HUDEP-2 (cell line): ENCODE measurements around the gene ANKIB1.

Experiments used
- DNase-seq, 76 experiments: peaks; one replicate each; lab custom pipeline; 2025; ENCODE audit not compliant: unreplicated experiment in 76 of 76; lab: John Stamatoyannopoulos, UW

The ANKIB1 gene

DNA sequence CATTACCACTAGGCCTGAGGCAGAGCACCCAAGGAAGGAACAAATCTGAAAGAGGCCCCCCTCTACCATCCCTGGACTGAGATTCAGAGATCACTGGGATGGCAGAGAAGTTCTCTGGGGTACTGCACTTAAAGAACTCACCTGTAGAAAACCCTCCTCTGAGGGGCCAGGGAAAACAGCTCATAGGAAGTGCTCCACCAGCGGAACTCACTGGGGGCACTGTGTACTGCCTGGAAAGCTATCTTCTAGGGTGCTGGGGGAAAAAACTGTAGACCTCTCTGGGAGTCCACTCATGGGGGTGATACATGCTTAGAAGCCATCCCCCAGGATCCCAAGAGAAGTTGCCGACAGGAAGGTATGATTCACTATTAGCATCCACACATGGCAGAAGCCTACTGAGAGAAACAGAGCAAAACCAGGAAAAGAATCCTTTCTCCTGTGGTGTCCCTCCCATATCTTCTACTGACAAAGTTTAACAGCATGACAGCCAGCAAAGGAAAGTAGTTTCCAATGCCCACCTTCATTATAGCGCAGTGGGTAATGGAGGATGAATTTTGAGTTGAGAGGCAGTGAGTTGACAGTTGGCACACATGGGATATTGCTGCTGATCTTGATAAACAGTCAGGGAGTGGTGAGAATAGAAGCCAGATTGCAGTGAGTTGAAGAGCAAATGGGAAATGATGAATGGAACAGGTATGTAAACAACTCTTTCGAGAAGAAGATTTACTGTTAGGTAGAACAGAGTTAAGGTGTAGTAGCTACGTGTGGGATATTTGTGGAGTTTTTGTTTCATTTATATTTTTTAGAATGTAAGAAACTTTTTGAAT lies 20.9 kb downstream of the ANKIB1 start:
- peak in 1 of 76 experiments; percentile 3 for DNase-seq

DNA sequence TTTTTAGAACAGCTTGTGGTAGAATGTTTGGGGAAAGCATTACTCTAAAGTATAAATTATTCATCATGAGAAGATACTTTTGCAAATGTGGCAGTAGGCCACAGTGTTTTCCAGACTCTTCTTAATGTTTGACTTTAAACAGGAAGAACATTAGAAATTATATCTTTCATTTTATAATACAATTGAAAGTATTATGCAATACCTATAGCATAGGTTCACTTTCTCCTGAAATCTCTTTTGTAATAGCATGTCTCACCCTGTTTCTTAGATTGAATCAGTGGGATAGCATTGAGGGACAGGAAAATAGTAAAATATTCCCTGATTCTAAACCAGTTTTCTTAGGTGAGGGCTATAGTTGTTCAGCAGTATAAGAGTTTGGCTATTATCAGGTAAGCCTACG lies 23.1 kb downstream of the ANKIB1 start:
- DNase-seq: no peak

DNA sequence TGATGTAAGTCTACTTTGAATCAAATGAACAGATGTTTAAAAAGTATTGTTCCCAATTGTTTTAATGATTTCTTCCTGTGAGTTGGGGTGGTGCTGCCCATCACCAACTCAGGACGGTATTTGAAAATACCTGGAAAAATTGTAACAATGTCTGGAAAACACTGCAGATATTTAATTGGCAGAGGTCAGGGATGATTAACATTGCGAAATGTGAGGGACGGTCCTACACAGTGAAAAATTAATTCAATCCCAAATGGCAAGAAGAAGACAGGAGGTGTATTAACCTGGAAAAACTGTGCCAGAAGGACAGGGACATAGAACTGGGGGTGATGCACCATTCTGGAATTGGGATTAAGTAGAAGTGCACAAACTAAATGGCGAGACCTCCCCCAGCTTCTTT lies 29.6 kb downstream of the ANKIB1 start:
- DNase-seq: no peak

DNA sequence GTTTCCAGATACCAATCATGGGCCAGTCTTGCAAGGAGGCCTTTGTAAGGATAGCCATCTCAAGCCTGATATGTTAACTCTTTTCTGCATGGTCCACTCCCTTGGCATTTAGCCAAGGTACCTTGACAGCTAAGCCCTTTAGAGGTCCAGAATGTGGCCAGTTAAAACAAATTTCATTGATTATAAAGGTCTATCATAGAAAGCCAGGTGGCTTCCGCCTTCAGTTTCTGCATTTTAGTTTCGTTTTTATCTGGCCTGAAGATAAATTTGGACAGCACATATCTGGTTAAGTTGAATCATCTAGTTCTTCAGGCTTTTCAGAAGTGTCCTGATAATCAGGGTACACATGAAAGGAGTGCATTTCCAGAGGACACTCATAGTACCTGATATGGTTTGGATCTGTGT lies 30.7 kb downstream of the ANKIB1 start:
- peak in 30 of 76 experiments; percentile 3 to 71 (median 33) for DNase-seq

DNA sequence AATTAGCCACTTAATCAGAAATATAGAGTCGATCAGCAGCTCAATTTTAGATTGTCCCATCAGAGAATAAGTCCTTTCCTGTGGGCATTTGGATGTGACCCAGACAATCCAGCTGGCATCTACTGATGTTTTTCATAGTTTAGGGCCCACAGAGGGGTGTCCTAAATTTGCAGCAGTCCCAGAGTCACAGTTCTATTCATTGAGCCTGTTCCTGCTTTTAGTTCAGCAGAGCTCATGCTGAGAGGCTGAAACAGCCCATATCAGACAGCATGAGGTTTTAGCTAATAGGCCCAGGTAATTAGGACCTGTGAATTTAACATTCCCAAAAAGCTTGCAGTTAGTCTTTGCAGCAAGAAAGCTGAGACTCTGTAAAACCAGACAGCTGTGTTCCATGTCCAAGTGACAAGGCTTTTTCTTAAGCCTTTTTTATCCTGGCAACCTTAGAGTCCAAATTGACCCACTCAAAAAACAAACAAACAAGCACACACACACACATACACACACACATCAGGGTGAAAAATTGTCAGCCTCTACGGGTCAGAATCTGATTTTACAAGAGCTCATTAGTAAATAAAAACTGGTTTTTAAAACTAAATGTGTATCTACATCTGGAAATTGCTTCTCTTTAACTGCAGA lies 33.7 kb downstream of the ANKIB1 start:
- no peak for DNase-seq

DNA sequence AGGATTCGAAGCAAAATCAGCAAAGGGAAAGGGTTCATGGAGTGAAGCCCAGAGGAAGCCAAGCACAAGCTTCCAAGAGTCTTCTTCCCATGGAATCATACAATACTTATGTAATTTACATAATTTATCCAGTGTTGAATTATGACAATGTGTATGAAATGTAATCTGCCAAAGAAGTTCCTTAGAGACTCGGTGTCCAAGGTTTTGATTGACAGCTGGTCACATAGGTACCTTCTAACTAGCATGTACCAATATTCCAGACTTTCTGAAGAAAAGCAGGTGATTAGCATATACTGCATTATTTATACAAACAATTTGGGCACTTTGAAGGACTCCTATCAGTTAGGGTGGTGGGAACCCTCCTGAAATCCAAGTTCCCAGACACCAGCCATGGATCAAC lies 35.3 kb downstream of the ANKIB1 start:
- no peak for DNase-seq

DNA sequence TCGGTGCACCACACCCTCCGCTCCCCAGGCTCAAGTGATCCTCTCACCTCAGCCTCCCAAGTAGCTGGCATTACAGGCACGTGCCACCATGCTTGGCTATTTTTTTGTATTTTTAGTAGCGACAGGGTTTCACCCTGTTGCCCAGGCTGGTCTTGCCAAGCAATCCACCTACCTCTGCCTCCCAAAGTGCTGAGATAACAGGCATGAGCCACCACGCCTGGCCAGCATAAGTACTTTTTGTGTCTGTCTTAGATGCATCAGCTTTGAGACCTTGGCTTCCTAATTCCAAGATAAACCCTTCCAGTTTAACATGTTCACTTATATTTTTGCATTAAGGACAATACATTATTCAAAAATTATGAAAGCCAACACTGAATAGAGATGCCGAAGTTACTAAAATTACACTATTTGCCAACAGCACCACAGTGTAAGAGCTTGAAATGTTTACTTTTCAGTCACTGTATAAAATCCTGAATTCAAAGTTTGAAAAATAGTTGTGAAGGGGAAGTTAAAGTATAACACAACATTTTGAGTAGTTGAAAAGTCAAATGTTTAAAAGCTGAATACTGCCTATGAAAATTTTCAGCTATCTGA lies 36.5 kb downstream of the ANKIB1 start:
- DNase-seq: peak in 42 of 76 experiments; percentile 3 to 71 (median 28)

DNA sequence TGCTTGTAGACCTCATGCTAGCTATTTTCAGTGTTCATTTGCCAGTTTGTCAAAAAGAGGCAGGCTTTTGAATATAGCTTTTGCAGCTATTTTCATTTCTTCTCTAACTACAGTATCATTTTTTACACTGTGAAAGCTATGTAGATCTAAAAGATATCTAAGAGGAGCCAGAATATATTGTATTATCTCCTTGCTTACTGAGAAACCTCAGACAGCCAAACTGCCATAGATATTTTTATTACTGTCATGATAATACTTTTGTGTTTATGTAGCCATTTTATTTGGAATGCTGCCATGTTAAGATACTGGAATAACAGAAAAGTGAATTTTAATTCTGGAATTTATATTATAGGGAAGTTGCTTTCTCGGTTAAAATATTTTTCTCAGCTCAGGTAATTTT lies 37.2 kb downstream of the ANKIB1 start:
- DNase-seq: peak in 7 of 76 experiments; percentile 5 to 48 (median 19)

DNA sequence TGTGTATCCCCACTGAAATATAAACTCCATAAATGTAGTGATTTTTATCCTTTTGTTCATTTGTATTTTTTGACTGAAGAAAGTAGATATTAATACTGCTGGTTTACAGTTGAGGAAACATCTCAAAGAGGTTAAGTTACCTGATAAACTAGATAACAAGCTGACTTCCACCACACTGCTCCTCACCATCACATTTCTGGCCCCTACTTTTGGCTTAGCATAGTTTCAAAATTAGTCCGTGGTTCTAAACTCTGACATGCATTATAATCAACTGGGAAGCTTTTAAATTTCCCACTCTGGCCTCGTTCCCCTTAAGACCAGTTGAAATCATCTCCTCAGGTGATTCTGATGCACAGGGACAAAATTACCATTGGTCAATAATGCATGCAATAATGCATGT lies 43.5 kb downstream of the ANKIB1 start:
- no peak for DNase-seq

DNA sequence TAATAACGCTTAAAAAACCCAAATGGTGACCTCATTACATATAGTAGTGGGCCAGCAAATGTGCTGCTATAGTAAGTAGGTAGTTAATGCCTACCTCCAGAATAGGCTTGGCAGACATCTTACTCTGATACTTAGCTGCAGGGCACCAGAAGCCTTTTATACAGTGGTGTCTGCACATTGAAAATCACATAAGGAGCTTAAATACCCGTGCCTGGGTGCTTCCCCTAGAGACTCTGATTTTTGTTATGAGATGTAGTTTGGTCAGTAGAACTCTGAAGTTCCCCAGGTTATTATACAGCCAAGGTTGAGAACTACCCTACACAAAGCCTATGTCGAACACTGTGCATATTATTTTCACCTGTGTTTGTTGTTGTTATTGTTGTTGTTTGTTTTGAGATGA lies 47.2 kb downstream of the ANKIB1 start:
- no peak for DNase-seq

DNA sequence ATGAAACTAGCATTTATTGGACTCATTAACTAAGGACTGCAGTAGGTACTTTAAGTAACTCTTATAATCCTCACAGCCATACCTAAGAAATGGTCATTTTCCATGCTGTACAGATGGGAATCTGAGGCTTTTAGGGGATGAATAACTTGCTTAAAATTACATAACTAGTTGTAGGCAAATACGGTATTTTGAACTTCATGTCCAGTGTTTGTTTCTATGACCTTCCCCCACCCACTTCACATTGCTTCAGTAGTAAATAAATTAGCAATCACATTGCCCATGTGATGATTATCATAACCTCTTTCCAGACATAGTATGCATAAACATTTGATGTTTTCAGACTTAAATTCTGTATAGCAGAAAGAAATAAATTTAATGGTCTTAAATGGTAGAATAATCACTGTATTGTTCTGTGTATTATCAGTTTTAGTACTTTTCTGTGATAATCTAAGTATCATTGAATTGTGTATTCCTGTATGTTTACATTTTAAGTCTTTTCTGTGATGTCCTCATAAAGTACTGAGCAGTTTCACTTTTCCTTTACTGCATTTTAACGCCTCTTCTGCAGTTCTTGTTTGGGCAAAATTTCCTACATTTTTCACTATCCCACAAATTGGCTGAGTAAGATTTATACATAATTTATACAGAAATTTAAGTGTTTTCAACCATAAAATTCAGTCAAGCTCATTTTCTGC lies 48.3 kb downstream of the ANKIB1 start:
- DNase-seq: no peak

DNA sequence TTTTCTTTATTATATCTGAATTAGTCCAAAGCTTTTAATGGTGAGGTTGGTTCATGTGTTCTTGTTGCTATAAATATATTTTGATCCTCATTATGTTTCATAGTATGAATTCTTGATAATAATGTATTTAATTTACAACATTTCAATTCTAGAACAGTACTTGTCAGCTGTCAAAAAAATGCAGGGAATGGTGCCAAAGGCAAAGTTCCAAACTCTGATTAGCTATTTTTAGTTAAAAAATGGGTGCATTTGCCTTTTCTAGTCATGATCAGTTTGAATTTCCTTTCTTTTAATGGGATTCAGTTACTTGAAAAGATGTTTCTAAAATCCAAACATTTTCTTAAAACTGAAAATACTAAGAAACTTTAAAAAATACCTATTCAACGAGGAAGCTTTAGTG lies 49.6 kb downstream of the ANKIB1 start:
- DNase-seq: peak in 1 of 76 experiments; percentile 4

DNA sequence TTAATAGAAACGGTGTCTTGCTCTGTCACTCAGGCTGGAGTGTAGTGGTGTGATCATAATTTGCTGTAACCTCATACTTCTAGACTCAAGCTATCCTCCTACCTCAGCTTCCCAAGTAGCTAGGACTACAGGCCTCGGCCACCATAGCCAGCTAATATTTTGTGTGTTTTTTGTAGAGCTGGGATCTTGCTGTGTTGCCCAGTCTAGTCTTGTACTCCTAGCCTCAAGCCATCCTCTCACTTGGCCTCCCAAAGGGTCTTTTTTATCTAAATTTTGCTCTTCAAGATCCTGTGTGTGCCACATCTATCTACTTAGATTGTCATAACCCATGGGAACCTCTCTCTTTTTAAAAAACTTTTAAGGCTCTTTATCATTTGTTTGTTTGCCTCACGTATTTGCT lies 50.5 kb downstream of the ANKIB1 start:
- DNase-seq: no peak

DNA sequence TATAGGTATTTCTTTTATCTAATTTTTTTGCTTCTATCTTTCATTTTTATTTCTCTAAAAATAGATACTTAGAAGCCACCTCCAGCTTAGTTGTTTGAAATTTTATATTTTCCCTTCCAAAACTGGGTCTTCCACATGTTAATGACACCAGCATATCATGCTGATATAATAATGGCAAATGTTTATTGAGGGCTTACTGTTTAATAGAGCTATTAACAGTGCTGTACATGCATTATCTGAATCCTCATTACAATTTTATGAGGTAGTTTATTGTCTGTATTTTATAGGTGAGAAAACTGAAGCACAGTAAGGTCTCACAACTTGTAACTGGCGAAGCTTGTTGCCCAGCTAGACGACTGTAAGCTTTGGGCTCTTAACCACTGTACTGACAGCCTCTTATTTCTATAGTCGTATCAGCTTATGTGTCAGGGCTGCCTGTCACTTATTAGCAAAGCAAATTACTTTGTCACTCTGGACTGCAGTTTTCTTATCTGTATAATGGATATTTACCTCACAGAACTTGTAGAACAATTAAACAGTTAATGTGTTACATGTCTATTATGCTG lies 51.2 kb downstream of the ANKIB1 start:
- no peak for DNase-seq

DNA sequence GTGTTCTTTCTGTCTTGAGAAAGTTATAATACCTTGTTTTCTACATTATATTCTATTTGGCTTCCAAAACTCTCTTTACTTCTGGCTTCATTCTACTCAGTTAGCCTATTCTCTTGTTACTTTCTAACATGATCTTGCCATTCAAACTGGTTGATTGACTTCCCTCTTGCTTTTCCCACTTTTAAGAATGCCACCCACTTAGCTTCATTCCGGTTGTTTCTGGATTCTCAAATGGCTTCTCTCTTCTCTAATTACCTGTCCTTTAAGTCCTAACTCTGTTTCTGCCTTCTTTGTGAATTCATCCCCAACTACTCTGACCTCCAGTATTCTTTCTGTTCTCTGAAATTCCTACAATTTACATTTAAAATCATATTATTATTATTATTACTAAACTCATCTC lies 52.0 kb downstream of the ANKIB1 start:
- DNase-seq: no peak

DNA sequence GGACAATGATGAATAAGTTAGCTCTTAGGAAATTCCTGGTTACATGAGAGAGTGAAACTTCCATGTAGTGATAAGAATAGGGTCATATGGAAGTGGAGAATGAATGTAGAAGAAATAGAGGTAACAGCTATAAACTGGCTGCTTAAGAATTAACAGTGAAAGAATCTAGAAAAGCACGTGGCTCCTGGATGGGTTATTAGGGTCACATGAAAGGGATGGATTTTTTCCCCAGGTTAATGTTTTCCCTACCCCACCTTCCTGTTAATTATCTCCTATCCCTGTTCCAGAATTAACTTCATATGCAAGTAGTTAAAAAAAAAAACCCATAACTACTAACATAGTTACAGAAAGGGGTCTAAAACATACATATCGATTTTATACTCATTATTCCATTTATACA lies 58.0 kb downstream of the ANKIB1 start:
- DNase-seq: no peak

DNA sequence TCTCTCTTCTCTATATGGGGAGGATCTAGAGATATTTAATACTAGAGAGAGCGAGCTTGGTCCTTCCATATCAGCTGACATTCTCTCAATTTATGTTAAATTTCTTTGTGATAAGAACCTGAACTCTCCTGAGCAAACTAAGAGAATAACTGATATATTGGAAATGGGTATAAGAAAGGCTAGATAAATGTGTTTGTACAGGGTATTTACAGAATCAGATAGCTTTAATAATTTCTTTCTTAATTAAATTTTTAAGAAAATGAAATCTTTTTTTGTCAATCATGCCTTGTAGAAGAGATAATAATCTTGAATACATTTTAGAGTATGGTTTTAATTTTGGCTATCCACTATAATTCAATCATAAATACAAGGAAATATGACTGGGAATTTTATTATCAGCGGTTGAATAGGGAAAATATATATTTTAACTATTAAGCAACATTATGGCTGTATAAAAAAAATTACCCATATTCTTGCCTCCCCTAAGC lies 58.7 kb downstream of the ANKIB1 start:
- DNase-seq: no peak

DNA sequence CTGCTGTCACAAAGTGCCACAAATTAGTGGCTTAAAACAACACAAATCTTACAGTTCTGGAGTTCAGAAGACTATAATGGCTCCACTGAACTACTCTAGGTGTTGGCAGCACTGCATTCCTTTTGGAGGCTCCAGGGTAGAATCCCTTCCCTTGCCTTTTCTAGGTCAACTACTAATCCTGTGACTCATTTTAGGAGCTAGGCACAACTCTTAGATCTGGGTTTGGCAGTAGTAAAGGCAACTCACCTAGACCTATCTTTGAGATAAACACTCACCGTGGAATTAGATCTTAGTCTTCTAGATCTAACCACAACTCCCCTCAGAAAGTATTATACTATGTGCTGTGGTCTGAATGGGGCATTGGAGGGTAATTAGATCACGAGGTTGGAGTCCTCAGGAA lies 60.4 kb downstream of the ANKIB1 start:
- no peak for DNase-seq

DNA sequence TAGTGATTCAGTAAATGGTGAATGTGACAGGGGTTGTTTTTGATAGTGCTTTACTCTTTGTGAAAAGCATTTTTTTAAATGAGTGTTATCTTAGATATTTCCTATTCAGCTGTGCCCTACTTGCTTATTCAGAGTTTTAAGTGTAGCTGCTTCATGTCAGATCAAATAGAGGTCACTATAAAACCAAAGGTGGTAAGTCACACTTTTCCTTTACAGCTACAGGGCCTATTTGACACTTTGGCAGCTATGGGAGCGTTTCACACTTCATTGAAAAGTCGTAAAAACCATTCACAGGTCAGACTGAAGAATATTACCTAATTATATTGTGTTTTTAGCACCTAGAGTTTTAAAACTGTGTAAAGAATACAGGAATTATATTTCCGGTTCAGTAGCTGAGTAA lies 67.3 kb downstream of the ANKIB1 start:
- no peak for DNase-seq

DNA sequence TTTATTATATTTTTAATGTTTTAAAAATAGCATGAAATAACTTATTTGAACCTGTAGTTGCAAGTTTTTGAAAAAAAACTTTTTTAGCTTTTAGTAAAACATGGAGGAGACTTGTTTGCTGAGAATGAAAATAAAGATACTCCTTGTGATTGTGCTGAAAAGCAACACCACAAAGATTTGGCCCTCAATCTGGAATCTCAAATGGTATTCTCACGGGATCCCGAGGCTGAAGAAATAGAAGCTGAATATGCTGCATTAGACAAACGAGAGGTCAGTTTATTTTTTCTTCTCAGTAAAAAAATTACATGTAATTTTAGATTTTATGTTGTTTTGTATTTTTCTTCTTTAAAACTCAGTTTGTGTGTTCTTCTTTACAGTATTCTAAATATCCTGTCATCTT lies 73.5 kb downstream of the ANKIB1 start:
- no peak for DNase-seq

DNA sequence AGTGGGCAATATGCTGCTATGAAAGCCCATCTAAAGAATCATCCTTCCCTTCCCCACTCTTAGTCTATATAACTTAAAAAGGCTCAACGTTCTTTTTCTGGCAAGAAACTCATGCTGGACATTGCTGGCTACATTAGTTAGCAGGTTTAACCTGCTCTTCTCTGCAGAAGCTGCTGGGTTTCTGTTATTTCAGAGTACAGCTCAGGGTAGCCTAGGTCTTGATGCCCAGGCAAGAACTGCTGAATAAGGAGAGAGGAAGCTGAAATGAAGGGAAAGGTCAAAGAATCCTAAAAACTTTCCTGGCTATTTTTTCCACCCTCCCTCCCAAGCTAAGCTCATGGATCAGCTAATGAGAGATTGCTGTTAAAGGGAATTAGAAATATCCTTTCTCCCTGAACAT lies 79.4 kb downstream of the ANKIB1 start:
- DNase-seq: no peak
